GM23248 (cell line): ENCODE results near the gene CSTB. TPM values are rescaled to one million over a fixed set of nuclear protein-coding genes. Genes with fewer than 3 reads are reported as not detected.

Experiments used
- DNase-seq: peaks from one replicate; pipeline ENCODE4 v3.0.0-alpha.2; 2015
- H2AFZ ChIP-seq: fragments of 200-600 bp; sonication (generic); 2 replicates; pipeline ENCODE4 v1.6.1; 2016; ENCODE audit warnings: antibody characterized with exemption
- H3F3A ChIP-seq: fragments of 200-600 bp; sonication (generic); 2 replicates; pipeline ENCODE4 v1.6.1; 2016; ENCODE audit warnings: mild to moderate bottlenecking, antibody characterized with exemption, mixed run types; ENCODE audit not compliant: insufficient read depth
- H3K27ac ChIP-seq: fragments of 200-600 bp; sonication (generic); 2 replicates; pipeline ENCODE4 v1.5.1; 2016; ENCODE audit warnings: mild to moderate bottlenecking
- H3K27me3 ChIP-seq: fragments of 200-600 bp; sonication (generic); replicated peaks from 2 replicates; pipeline ENCODE4 v1.6.1; 2016; ENCODE audit warnings: mild to moderate bottlenecking; ENCODE audit not compliant: insufficient read depth
- H3K36me3 ChIP-seq: fragments of 200-600 bp; sonication (generic); 2 replicates; pipeline ENCODE4 v1.6.1; 2016; ENCODE audit warnings: low read depth, mild to moderate bottlenecking
- H3K4me1 ChIP-seq: fragments of 200-600 bp; sonication (generic); 2 replicates; pipeline ENCODE4 v1.6.1; 2016; ENCODE audit warnings: mild to moderate bottlenecking; ENCODE audit not compliant: insufficient read depth
- H3K4me2 ChIP-seq: fragments of 200-600 bp; sonication (generic); one replicate; pipeline ENCODE4 v1.6.1; 2016; ENCODE audit warnings: mild to moderate bottlenecking; ENCODE audit not compliant: unreplicated experiment
- H3K4me3 ChIP-seq: fragments of 200-600 bp; sonication (generic); 2 replicates; pipeline ENCODE4 v1.5.1; 2016; ENCODE audit warnings: mild to moderate bottlenecking
- H3K79me2 ChIP-seq: fragments of 200-600 bp; sonication (generic); 2 replicates; pipeline ENCODE4 v1.6.1; 2016; ENCODE audit warnings: mild to moderate bottlenecking; ENCODE audit not compliant: insufficient read depth
- H3K9ac ChIP-seq: fragments of 200-600 bp; sonication (generic); 2 replicates; pipeline ENCODE4 v1.6.1; 2016; ENCODE audit warnings: mild to moderate bottlenecking
- H3K9me2 ChIP-seq: fragments of 200-600 bp; sonication (generic); 2 replicates; pipeline ENCODE4 v1.6.1; 2016; ENCODE audit warnings: mixed run types, mild to moderate bottlenecking, moderate library complexity; ENCODE audit not compliant: insufficient read depth
- H3K9me3 ChIP-seq: fragments of 200-600 bp; sonication (generic); one replicate; pipeline ENCODE4 v1.6.1; 2017; ENCODE audit warnings: low read depth
- H4K20me1 ChIP-seq: fragments of 200-600 bp; sonication (generic); 2 replicates; pipeline ENCODE4 v1.6.0; 2016; ENCODE audit not compliant: insufficient read depth
- EZH2 ChIP-seq: fragments of 200-600 bp; sonication (generic); IDR thresholded peaks from 2 replicates; pipeline ENCODE4 v1.6.1; 2018; ENCODE audit warnings: antibody characterized with exemption, mild to moderate bottlenecking; ENCODE audit not compliant: insufficient read depth, poor library complexity, severe bottlenecking
- EZH2phosphoT487 ChIP-seq: fragments of 200-600 bp; sonication (generic); IDR thresholded peaks from 2 replicates; pipeline ENCODE4 v1.6.1; 2018; ENCODE audit warnings: antibody characterized with exemption, moderate library complexity, mild to moderate bottlenecking, low read depth; ENCODE audit not compliant: insufficient read depth
- WGBS, 2 experiments: methylation state at CpG; one replicate each; pipeline ENCODE4 v1.1.6; 2015 to 2017; ENCODE audit warnings: low lambda C conversion rate in 2 of 2, low coverage in 1 of 2; ENCODE audit errors: missing lambda C conversion rate in 2 of 2; 5-methylcytosine and 5-hydroxymethylcytosine counted together
- in situ Hi-C: fragments of 300-500 bp; cut with MboI; formaldehyde crosslinking; loops from 2 replicates; pipeline ENCODE4 v1.15.0; 2020
- polyA plus RNA-seq: library from polyadenylated mRNA; unstranded; fragments of >200 nt; fragmentation: Nextera tagmentation; extraction: Ambion mirVana; gene quantifications from 2 replicates; pipeline ENCODE4 v1.2.1, GENCODE V29; 2016
- total RNA-seq: library from RNA; depleted of rRNA; stranded (reverse); fragments of >200 nt; shearing (Covaris generic); gene quantifications from 2 replicates; pipeline ENCODE4 v1.2.3, GENCODE V29; 2014

The CSTB gene
- total and polyA plus RNA-seq, 2 experiments from 2014 or later = 6.7 to 95.0 TPM

DNA sequence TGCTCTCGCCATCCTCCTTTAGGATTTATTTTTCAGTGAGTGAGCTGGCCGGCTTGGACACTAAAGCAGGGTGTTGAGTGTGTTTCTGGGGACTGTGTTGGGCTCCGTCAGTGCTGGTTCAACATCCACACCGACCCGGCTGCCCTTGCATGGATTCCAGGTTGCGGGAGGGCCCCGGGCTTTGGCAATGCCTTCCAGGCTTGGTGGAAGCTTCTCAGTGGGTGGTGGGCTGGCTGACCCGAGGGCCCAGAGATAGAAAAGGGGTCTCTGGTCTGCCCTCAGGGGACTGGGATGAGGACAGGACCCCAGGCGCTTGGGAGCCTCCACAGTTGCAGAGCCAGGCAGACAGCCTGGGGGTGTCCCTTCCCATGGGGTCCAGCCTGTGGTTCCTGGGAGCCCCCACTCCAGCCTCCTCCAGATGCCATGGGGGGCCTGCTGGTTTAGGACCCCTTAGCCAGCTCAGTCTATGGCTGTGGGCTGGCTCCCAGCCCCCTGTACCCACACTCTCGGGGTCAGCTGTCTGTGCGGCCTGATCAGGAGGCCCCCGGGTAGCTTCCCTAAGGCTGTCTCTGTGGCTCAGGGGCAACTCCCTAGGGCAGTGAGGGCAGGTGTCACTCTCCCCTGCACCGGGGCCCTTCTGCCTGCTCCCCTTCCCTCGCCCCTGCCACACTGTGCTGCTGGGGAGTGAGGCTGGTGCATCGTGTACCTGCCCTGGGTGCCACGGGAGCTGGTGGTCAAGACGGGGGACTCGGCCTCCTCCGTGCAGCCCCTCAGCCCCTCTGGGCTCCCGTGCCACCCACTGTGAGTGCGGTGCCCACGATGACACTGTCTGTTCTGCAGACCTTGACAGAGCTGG, 40.6 kb downstream of the CSTB start:
- no peak overlapping the region for H3K4me3 ChIP-seq
- peaks cover 64% of the 10 kb centered on the region for H3K79me2 ChIP-seq
- no peak overlapping the region for H3K9ac ChIP-seq
- TF ChIP-seq EZH2 (no peak), EZH2phosphoT487 (no peak)
- H3K27me3 ChIP-seq = no peaks in the 10 kb centered on the region
- in situ Hi-C loops = no loop called here
- no peaks in the 10 kb centered on the region for H4K20me1 ChIP-seq
- H2AFZ ChIP-seq = no peak overlapping the region
- H3K9me3 ChIP-seq = no peaks in the 10 kb centered on the region
- peaks cover 12% of the 10 kb centered on the region; the same call in 1 of the 2 replicates for H3F3A ChIP-seq
- H3K4me1 ChIP-seq = peaks cover 27% of the 10 kb centered on the region
- DNase-seq = no peak
- H3K9me2 ChIP-seq = no peaks in the 10 kb centered on the region
- no peaks in the 10 kb centered on the region; the same call in 1 of the 2 replicates for H3K36me3 ChIP-seq
- WGBS, 2 experiments = 92 to 94% methylated on average over 21 to 22 of the region's 22 CpGs
- no peak overlapping the region for H3K4me2 ChIP-seq
- no peak overlapping the region for H3K27ac ChIP-seq

DNA sequence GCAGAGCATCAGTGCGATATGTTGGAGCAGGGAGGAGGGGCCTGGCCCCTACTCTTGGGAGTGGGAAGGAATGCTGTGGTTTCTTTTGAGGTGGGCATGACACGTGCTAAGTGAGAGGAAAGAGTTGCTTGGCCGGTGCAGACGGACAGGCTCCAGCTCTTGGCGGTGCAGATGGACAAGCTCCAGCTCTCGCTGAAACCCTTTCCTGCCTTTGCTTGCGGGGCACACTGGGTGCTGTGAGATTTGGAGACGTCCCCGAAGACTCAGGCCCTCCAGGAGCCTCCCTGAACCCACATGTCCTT, 41.2 kb downstream of the CSTB start:
- no peaks in the 10 kb centered on the region; the same call in 1 of the 2 replicates for H3K36me3 ChIP-seq
- H3K4me2 ChIP-seq = no peak overlapping the region
- no peaks in the 10 kb centered on the region for H3K9me2 ChIP-seq
- 79 to 86% methylated on average over 9 of the region's 9 CpGs for WGBS, 2 experiments
- H4K20me1 ChIP-seq = no peaks in the 10 kb centered on the region
- peaks cover 70% of the 10 kb centered on the region for H3K79me2 ChIP-seq
- H3K9ac ChIP-seq = no peak overlapping the region
- no peak for DNase-seq
- in situ Hi-C loops = no loop called here
- no peaks in the 10 kb centered on the region for H3K9me3 ChIP-seq
- no peak overlapping the region for H3K27ac ChIP-seq
- peaks cover 27% of the 10 kb centered on the region for H3K4me1 ChIP-seq
- no peak overlapping the region for H2AFZ ChIP-seq
- TF ChIP-seq EZH2 = no peak
- no peak for TF ChIP-seq EZH2phosphoT487
- H3F3A ChIP-seq = peaks cover 12% of the 10 kb centered on the region; the same call in 1 of the 2 replicates
- H3K27me3 ChIP-seq = no peaks in the 10 kb centered on the region
- H3K4me3 ChIP-seq = no peak overlapping the region

DNA sequence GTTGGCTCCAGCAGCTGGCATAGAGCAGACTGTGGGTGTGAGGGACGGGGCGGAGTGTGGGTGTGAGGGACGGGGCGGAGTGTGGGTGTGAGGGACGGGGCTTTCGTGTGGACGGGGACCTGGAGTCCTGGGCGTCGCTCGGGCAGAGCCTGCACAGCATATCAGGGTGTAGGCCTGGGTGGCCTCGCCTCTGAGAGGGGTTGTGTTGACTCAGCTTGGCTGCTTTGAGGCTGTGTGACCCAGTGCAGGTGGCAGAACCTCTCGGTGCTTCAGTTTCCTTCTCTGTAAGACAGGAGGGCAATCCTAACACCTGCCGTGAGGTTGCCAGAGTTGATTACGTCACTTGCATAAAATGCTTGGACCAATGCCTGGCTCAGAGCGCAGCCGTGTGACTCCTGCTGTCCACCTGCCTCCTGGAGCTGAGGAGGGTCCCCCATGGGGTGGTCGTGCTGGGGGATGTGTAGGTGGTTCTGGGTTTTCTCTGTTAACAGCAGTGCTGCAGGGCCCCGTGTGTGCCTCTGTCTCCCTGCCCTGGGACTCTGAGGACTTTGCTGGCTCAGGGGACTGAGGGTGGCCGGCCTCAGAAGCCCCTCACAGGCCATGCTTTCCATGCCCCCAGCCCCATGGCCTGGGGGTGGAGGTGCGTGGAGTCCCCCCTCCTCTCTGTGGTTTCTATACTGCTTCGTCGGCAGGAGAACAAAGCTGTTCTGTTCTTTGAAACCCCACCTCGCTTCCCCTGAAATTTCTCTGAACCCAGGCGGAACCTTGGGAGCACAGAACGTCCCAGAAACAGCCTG, 41.8 kb downstream of the CSTB start:
- no peaks in the 10 kb centered on the region for H3K27me3 ChIP-seq
- H3F3A ChIP-seq = peaks cover 12% of the 10 kb centered on the region; the same call in 1 of the 2 replicates
- peak overlapping the region; percentile 59 for H3K27ac ChIP-seq
- 88 to 89% methylated on average over 19 to 25 of the region's 25 CpGs for WGBS, 2 experiments
- H3K79me2 ChIP-seq = peaks cover 75% of the 10 kb centered on the region
- no peak for TF ChIP-seq EZH2
- no peak for TF ChIP-seq EZH2phosphoT487
- 0 out of 2 replicates have a peak overlapping the region, but pooled peaks have one; percentile 16 for H3K9ac ChIP-seq
- H2AFZ ChIP-seq = no peak overlapping the region
- no peak overlapping the region for H3K4me3 ChIP-seq
- H4K20me1 ChIP-seq = no peaks in the 10 kb centered on the region
- in situ Hi-C loops = no loop called here
- no peaks in the 10 kb centered on the region for H3K9me2 ChIP-seq
- H3K4me1 ChIP-seq = peaks cover 29% of the 10 kb centered on the region
- no peaks in the 10 kb centered on the region; the same call in 1 of the 2 replicates for H3K36me3 ChIP-seq
- H3K4me2 ChIP-seq = no peak overlapping the region
- DNase-seq = no peak
- H3K9me3 ChIP-seq = no peaks in the 10 kb centered on the region

DNA sequence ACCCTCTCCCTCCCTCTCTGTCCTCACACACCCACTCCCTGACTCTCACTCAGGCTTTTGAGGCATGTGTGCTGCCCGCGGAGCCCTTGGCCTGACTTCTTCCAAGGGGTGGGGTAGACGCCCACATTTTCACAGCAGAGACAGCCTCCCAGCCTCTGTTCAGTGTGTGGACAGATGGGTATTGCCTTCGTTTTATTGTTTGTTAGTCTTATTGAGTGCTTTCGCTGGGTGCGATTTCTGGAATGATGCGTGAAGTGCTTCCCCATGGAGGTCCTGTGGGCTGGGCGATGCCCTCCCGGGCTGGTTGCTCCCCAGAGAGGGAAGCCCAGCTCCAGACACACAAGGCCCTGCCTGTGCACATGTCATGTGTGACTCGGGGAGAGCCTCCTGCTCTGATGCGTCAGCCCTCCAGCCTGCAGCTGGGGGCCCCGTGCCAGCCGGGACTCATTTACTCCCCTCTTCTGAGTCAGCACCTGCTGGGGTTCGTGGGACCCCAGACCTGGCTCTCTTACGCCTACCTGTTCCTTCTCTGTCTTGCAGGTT, 42.5 kb downstream of the CSTB start:
- Histone ChIP-seq H3K27ac (peak overlapping the region; percentile 59), H3K36me3 (no peaks in the 10 kb centered on the region), H3K9me2 (no peaks in the 10 kb centered on the region), H3F3A (peaks cover 12% of the 10 kb centered on the region; the same call in 1 of the 2 replicates), H3K9ac (0 out of 2 replicates have a peak overlapping the region, but pooled peaks have one; percentile 16), H3K4me3 (no peak overlapping the region), H2AFZ (no peak overlapping the region), H3K4me1 (peaks cover 32% of the 10 kb centered on the region), H3K9me3 (no peaks in the 10 kb centered on the region), H3K4me2 (no peak overlapping the region), H3K27me3 (no peaks in the 10 kb centered on the region), H4K20me1 (no peaks in the 10 kb centered on the region), H3K79me2 (peaks cover 79% of the 10 kb centered on the region)
- TF ChIP-seq EZH2phosphoT487 (no peak), EZH2 (no peak)
- in situ Hi-C loops = no loop called here
- 42 to 47% methylated on average over 15 of the region's 15 CpGs for WGBS, 2 experiments
- peak; percentile 86 for DNase-seq
